Measurements from ENCODE around the gene PGM3.

GRCh38 chr6:83198486-83199172, 5.6 kb upstream of the PGM3 start:
- TF ChIP-seq CTCF (IDR thresholded peaks at IDR 0.05) (no peak), RAD21 (IDR thresholded peaks at IDR 0.05; ENCODE audit: low read length) (no peak), TAF1 (IDR thresholded peaks at IDR 0.05; ENCODE audit: borderline replicate concordance, low read depth, low read length) (no peak), RCOR1 (IDR thresholded peaks at IDR 0.05; ENCODE audit: low read length) (no peak), POLR2AphosphoS5 (IDR thresholded peaks at IDR 0.05; ENCODE audit: low read depth, low read length) (no peak), JUND (IDR thresholded peaks at IDR 0.05) (peak; percentile 8; the same call in 1 of the 2 replicates), FOXM1 (IDR thresholded peaks at IDR 0.05; ENCODE audit: low read depth) (no peak)
